IMR-90 (cell line): ENCODE measurements around the gene SARDH. TPM values are rescaled to one million over a fixed set of nuclear protein-coding genes. Genes with fewer than 3 reads are reported as not detected.
A peak's percentile ranks its signal among the peaks of the same experiment; 100 is the strongest.

Experiments used
- ATAC-seq: fragments of 200-7000 bp; cut with Tn5 transposase; 2 replicates; pipeline ENCODE4 v1.9.1; 2020; ENCODE audit warnings: low read depth, mild to moderate bottlenecking, moderate library complexity
- BruUV-seq: library from RNA; stranded (reverse); fragments of 400-500 nt; replicated peaks from 2 replicates; lab custom pipeline; 2021; lab: Mats Ljungman, UMichigan
- CTCF ChIA-PET: fragments of 300-600 bp; formaldehyde crosslinking; extraction: SDS; loops from one replicate; lab custom pipeline; 2021; ENCODE audit warnings: antibody characterized with exemption; lab: Yijun Ruan, JAX
- POLR2A ChIA-PET: fragments of 300-600 bp; sonication (Branson Sonifier 250); formaldehyde crosslinking; loops from one replicate; lab custom pipeline; 2022; ENCODE audit warnings: antibody characterized with exemption; ENCODE audit not compliant: unreplicated experiment; lab: Charles Lee
- DNase-seq: peaks from one replicate; pipeline ENCODE4 v3.0.0; 2013
- H2AFZ ChIP-seq: replicated peaks from 2 replicates; pipeline ENCODE3; 2013; ENCODE audit warnings: low read length, mild to moderate bottlenecking; ENCODE audit not compliant: poor library complexity
- H2AK5ac ChIP-seq: 2 replicates; pipeline ENCODE4 v1.6.1; 2013; ENCODE audit warnings: low read depth, low read length, inconsistent platforms
- H2AK9ac ChIP-seq: replicated peaks from 2 replicates; pipeline ENCODE3; 2013; ENCODE audit warnings: mild to moderate bottlenecking, low read depth, low read length, moderate library complexity; ENCODE audit not compliant: poor library complexity
- H2BK120ac ChIP-seq: 2 replicates; pipeline ENCODE4 v1.6.1; 2013; ENCODE audit warnings: low read depth, low read length, inconsistent platforms
- H2BK15ac ChIP-seq: 3 replicates; pipeline ENCODE4 v1.6.1; 2013; ENCODE audit warnings: low read depth, low read length, inconsistent platforms
- H2BK20ac ChIP-seq: 2 replicates; pipeline ENCODE4 v1.6.1; 2013; ENCODE audit warnings: low read depth, mild to moderate bottlenecking, inconsistent platforms, low read length, moderate library complexity
- H2BK5ac ChIP-seq: 2 replicates; pipeline ENCODE4 v1.6.1; 2013; ENCODE audit warnings: mild to moderate bottlenecking, low read depth, low read length, inconsistent platforms; ENCODE audit not compliant: poor library complexity, severe bottlenecking
- H3K14ac ChIP-seq: replicated peaks from 2 replicates; pipeline ENCODE4 v1.6.1; 2013; ENCODE audit warnings: low read depth, low read length, inconsistent platforms
- H3K18ac ChIP-seq: 2 replicates; pipeline ENCODE4 v1.6.1; 2013; ENCODE audit warnings: low read depth, low read length, control low read depth
- H3K23ac ChIP-seq: 2 replicates; pipeline ENCODE4 v1.6.1; 2013; ENCODE audit warnings: low read depth, low read length, inconsistent platforms
- H3K27ac ChIP-seq: 2 replicates; pipeline ENCODE4 v1.5.1; 2013; ENCODE audit warnings: mild to moderate bottlenecking, control low read depth, low read length; ENCODE audit not compliant: insufficient read depth
- H3K27me3 ChIP-seq: 2 replicates; pipeline ENCODE4 v1.6.1; 2013; ENCODE audit warnings: low read length; ENCODE audit not compliant: control insufficient read depth, insufficient read depth
- H3K36me3 ChIP-seq: 2 replicates; pipeline ENCODE4 v1.6.1; 2013; ENCODE audit warnings: low read length, mixed read lengths; ENCODE audit not compliant: control insufficient read depth, insufficient read depth
- H3K4ac ChIP-seq: 2 replicates; pipeline ENCODE4 v1.6.1; 2013; ENCODE audit warnings: low read depth, low read length, inconsistent platforms
- H3K4me1 ChIP-seq: 2 replicates; pipeline ENCODE4 v1.6.1; 2013; ENCODE audit warnings: low read length, mixed read lengths; ENCODE audit not compliant: control insufficient read depth, insufficient read depth
- H3K4me2 ChIP-seq: 2 replicates; pipeline ENCODE4 v1.6.1; 2013; ENCODE audit warnings: low read depth, mild to moderate bottlenecking, control low read depth, low read length, moderate library complexity
- H3K4me3 ChIP-seq: 2 replicates; pipeline ENCODE4 v1.5.1; 2013; ENCODE audit warnings: low read depth, mild to moderate bottlenecking, control low read depth, low read length, moderate library complexity; ENCODE audit not compliant: insufficient read depth
- H3K56ac ChIP-seq: 2 replicates; pipeline ENCODE4 v1.6.1; 2013; ENCODE audit warnings: low read length, inconsistent platforms; ENCODE audit not compliant: insufficient read depth; ENCODE audit errors: extremely low read depth
- H3K79me1 ChIP-seq, 2 experiments: 2 replicates each; pipeline ENCODE4 v1.6.1; 2013; ENCODE audit warnings: low read length in 2 of 2, inconsistent platforms in 1 of 2, low read depth in 1 of 2
- H3K9ac ChIP-seq: 2 replicates; pipeline ENCODE4 v1.6.1; 2013; ENCODE audit warnings: low read depth, low read length, control low read depth
- H3K9me1 ChIP-seq: 2 replicates; pipeline ENCODE4 v1.6.1; 2013; ENCODE audit warnings: low read length, inconsistent platforms; ENCODE audit not compliant: insufficient read depth
- H3K9me3 ChIP-seq: 2 replicates; pipeline ENCODE4 v1.6.1; 2013; ENCODE audit warnings: low read length; ENCODE audit not compliant: control insufficient read depth, insufficient read depth
- H4K20me1 ChIP-seq: 2 replicates; pipeline ENCODE4 v1.6.1; 2013; ENCODE audit warnings: low read length, inconsistent platforms; ENCODE audit not compliant: insufficient read depth
- H4K5ac ChIP-seq: 2 replicates; pipeline ENCODE4 v1.6.1; 2013; ENCODE audit warnings: mild to moderate bottlenecking, low read depth, low read length, control low read depth
- H4K8ac ChIP-seq, 2 experiments: 2 replicates each; pipeline ENCODE4 v1.6.1; 2013; ENCODE audit warnings: low read depth in 2 of 2, low read length in 2 of 2, control low read depth in 1 of 2, inconsistent platforms in 1 of 2
- H4K91ac ChIP-seq: 2 replicates; pipeline ENCODE4 v1.6.1; 2013; ENCODE audit warnings: low read depth, low read length, inconsistent platforms; ENCODE audit not compliant: insufficient read depth
- BHLHE40 ChIP-seq: fragments of 150-350 bp; IDR thresholded peaks from 2 replicates; pipeline ENCODE4 v1.6.1; 2016; ENCODE audit warnings: mild to moderate bottlenecking, low read depth, low read length
- CEBPB ChIP-seq: IDR thresholded peaks from 2 replicates; pipeline ENCODE4 v1.6.1; 2012; ENCODE audit warnings: low read depth, low read length, improper control_type of control experiment
- CHD1 ChIP-seq: IDR thresholded peaks from 2 replicates; pipeline ENCODE4 v1.6.1; 2012; ENCODE audit warnings: low read depth, low read length, improper control_type of control experiment
- CTCF ChIP-seq: conservative IDR thresholded peaks from 2 replicates; pipeline ENCODE4 v1.5.1; 2012; ENCODE audit warnings: mild to moderate bottlenecking, low read depth, low read length, improper control_type of control experiment
- ELK1 ChIP-seq: fragments of 150-350 bp; IDR thresholded peaks from 2 replicates; pipeline ENCODE4 v1.6.1; 2016; ENCODE audit warnings: low read depth, mild to moderate bottlenecking, low read length, moderate library complexity, borderline replicate concordance
- FOS ChIP-seq: fragments of 150-350 bp; IDR thresholded peaks from 2 replicates; pipeline ENCODE4 v1.6.1; 2016; ENCODE audit warnings: low read depth, low read length
- MAFK ChIP-seq: IDR thresholded peaks from 2 replicates; pipeline ENCODE4 v1.6.1; 2012; ENCODE audit warnings: low read depth, low read length, improper control_type of control experiment
- MAZ ChIP-seq: IDR thresholded peaks from 2 replicates; pipeline ENCODE4 v1.6.1; 2012; ENCODE audit warnings: low read depth, mild to moderate bottlenecking, low read length, improper control_type of control experiment, moderate library complexity, borderline replicate concordance
- MXI1 ChIP-seq: IDR thresholded peaks from 2 replicates; pipeline ENCODE4 v1.6.1; 2012; ENCODE audit warnings: low read depth, mild to moderate bottlenecking, low read length, moderate library complexity, borderline replicate concordance
- NFE2L2 ChIP-seq: fragments of 150-350 bp; IDR thresholded peaks from 2 replicates; pipeline ENCODE4 v1.6.1; 2016; ENCODE audit warnings: low read depth, mild to moderate bottlenecking, low read length
- POLR2A ChIP-seq: IDR thresholded peaks from 2 replicates; pipeline ENCODE4 v1.6.1; 2012; ENCODE audit warnings: mild to moderate bottlenecking, low read depth, low read length
- RAD21 ChIP-seq: IDR thresholded peaks from 2 replicates; pipeline ENCODE4 v1.6.1; 2012; ENCODE audit warnings: low read length, improper control_type of control experiment
- RCOR1 ChIP-seq: IDR thresholded peaks from 2 replicates; pipeline ENCODE4 v1.6.1; 2012; ENCODE audit warnings: mild to moderate bottlenecking, low read length, improper control_type of control experiment; ENCODE audit not compliant: insufficient replicate concordance
- RFX5 ChIP-seq: IDR thresholded peaks from 2 replicates; pipeline ENCODE4 v1.8.0; 2012; ENCODE audit warnings: low read depth, mild to moderate bottlenecking, low read length, moderate library complexity
- SMC3 ChIP-seq: fragments of 150-350 bp; IDR thresholded peaks from 2 replicates; pipeline ENCODE4 v1.6.1; 2016; ENCODE audit warnings: low read depth, mild to moderate bottlenecking, antibody characterized with exemption, low read length, moderate library complexity
- USF2 ChIP-seq: fragments of 150-350 bp; IDR thresholded peaks from 2 replicates; pipeline ENCODE4 v1.6.1; 2017; ENCODE audit warnings: mild to moderate bottlenecking, antibody characterized with exemption, low read length, low read depth
- WGBS, 2 experiments: methylation state at CpG; one replicate each; pipeline versions ENCODE4 v1.1.5 to v1.1.7; 2013; ENCODE audit warnings: missing lambda C conversion rate in 2 of 2; ENCODE audit not compliant: insufficient read length in 1 of 2; ENCODE audit errors: extremely low coverage in 2 of 2; 5-methylcytosine and 5-hydroxymethylcytosine counted together
- dilution Hi-C: fragments of 300-500 bp; cut with HindIII; formaldehyde crosslinking; loops from one replicate; pipeline ENCODE4 v1.14.3; 2018; ENCODE audit warnings: low sequenced_read_pairs; ENCODE audit not compliant: unreplicated experiment
- in situ Hi-C: fragments of 300-500 bp; cut with MboI; formaldehyde crosslinking; loops from 3 replicates; pipeline ENCODE4 v1.14.3; 2019; ENCODE audit warnings: low sequenced_read_pairs, inconsistent platforms, mixed read lengths
- intact Hi-C: fragments of 100-400 bp; cut with micrococcal nuclease; formaldehyde crosslinking; loops from 2 replicates; pipeline ENCODE4 v1.10.0; 2022
- polyA plus RNA-seq, 3 experiments: library from polyadenylated mRNA; depleted of rRNA; stranded (reverse); fragments of >200 nt; gene quantifications; 2 replicates each; pipeline ENCODE4 v1.2.3, GENCODE V29; 2012; ENCODE audit warnings: low replicate concordance in 1 of 3
- total RNA-seq: library from RNA; depleted of rRNA; stranded (reverse); fragments of >200 nt; gene quantifications from 2 replicates; pipeline ENCODE4 v1.2.3, GENCODE V29; 2012

SARDH gene
- total and polyA plus RNA-seq, 2 of the 4 experiments (the other 2 are of a cell fraction): 5.0 to 7.5 TPM

GRCh38 chr9:133759946-133760345, 21.8 kb upstream of the SARDH start:
- Histone ChIP-seq H3K27me3 (no peaks in the 10 kb centered on the region), H3K9me3 (no peaks in the 10 kb centered on the region), H2AFZ (no peak overlapping the region), H3K36me3 (peaks cover 9% of the 10 kb centered on the region; the same call in 1 of the 2 replicates), H3K4me3 (no peak overlapping the region), H4K8ac (no peak overlapping the region), H3K18ac (no peak overlapping the region), H3K23ac (no peak overlapping the region), H3K27ac (no peak overlapping the region), H3K14ac (no peak overlapping the region), H2BK20ac (no peak overlapping the region), H2AK9ac (peak overlapping the region; percentile 19), H3K4ac (no peak overlapping the region), H3K4me1 (peaks cover 3% of the 10 kb centered on the region), H2BK120ac (no peak overlapping the region), H4K20me1 (no peaks in the 10 kb centered on the region), H3K9me1 (peaks cover 7% of the 10 kb centered on the region), H2BK5ac (no peak overlapping the region), H4K5ac (no peak overlapping the region), H3K4me2 (no peak overlapping the region), H2AK5ac (no peak overlapping the region), H4K91ac (no peak overlapping the region), H3K79me1 (0 out of 4 replicates have a peak, but pooled peaks cover 0 to 3% of the 10 kb centered on the region in 2 experiments), H3K9ac (no peak overlapping the region), H2BK15ac (no peak overlapping the region), H3K56ac (no peak overlapping the region)
- POLR2A ChIA-PET: no interaction called here
- BruUV-seq: no TSS peak
- in situ Hi-C loops (no loop called here), dilution Hi-C loops (no loop called here), intact Hi-C loops (no loop called here)
- ATAC-seq (no peak), DNase-seq (no peak)
- 94% methylated on average over 8 of the region's 11 CpGs; no CpG with 5 or more reads in 1 of the 2 experiments for WGBS, 2 experiments
- TF ChIP-seq CTCF (no peak), USF2 (no peak), SMC3 (no peak), CEBPB (no peak), RFX5 (no peak), BHLHE40 (no peak), CHD1 (no peak), MAZ (no peak), RCOR1 (no peak), ELK1 (no peak), NFE2L2 (no peak), MXI1 (no peak), MAFK (no peak), RAD21 (no peak), FOS (no peak), POLR2A (no peak)
- CTCF ChIA-PET: no interaction called here
